GM19395 (cell line): ENCODE measurements around the gene MAB21L4.

Experiments used
- ATAC-seq: cut with Tn5 transposase; IDR thresholded peaks from one replicate; pipeline ENCODE4 v1.9.1; 2021; ENCODE audit warnings: mild to moderate bottlenecking, moderate library complexity; ENCODE audit not compliant: unreplicated experiment

Gene MAB21L4

DNA sequence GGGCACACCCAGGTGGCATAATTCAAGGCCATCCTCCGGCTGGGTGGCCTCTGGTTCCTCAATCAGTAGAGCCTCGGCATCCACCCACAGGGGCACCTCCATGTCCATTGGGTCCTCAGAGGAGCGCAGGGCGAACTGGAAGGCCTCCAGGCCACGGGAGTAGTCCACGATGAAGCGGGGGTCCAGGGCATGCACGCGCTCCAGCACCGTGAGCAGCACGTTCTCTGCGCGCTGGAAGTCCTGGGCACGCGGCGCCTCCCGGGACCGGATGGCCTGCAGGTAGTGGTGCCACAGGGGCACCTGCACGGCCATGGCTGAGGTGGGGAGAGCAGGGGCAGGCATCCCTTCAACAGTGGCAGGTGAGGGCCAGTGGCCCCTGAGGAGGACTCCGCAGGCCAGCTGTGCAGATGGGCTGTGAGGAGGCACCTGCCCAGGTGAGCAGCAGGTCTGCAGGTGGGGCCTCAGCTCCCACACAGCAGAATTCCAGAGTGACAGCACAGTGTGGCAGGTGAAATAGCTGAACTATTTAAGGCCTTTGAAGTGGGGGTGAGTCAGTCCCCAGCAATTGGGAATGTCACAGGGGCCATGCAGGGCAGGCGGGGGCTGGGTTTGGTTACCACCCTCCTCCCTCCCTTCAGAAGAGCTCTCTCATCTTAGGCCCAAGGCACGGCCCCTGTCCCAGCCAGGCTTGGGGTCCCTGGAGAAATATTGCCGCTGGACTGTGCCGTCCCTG, at the start of gene MAB21L4:
TSS of gene MAB21L4 (minus strand) at position 501 of the 733 bp plus-strand sequence. CDS start at position 342, 159 bp downstream.
- ATAC-seq: no peak

GRCh38 chr2:240936106-240936505, 40.1 kb upstream of the MAB21L4 start:
- ATAC-seq: no peak

DNA sequence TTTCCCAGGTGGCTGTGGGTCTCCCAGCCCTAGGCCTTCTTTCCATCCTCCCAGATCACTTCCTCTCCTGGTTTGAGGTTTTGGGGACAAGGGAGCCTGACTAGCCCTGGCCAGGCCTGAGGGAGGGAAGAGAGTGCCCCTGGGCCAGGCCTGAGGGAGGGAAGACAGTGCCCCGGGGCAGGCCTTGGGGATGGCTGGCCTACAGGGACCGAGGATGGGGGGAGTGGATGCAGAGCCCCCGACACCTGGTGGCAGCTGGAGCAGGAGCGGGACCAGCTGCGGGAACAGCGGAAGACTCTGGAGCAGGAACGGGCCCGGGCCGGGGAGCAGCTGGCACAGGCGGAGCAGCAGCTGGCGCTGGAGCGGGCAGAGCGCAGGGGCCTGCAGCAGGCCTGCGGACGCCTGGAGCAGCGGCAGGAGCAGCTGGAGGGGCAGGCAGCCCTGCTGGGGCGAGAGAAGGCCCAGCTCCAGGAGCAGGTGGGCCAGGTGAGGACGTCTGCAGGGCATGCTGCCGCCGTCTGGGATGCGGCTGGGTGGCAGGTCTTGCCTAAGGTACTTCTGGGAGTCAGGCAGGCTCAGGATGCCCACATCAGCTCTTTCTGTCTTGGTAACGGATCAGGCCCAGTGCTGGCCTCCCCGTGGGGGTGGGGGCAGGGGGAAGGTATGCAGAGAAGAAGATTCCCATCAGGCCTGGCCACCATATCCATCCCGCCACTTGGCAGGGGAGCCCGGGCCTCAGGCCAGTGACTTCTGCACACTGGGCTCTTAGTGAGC, 39.3 kb upstream of the MAB21L4 start:
- no peak for ATAC-seq

DNA sequence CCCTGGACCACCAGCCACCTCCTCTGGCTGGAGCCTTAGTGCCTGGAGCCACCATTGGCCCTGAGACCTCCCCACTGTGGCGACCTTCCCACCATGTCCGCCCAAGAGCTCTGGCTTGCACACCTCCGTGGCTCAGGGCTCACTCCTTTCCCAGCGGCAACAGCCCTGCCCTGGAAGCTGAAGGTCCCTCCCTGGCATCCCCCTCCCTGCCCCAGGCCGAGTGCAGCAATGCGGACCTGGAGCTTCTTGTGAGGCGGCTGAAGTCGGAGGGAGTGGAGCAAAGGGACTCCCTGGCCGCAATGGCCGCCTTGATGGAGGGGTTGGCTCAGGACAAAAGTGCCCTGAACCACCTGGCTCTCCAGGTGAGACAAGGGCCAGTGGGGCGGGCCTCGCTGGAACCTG, 38.7 kb upstream of the MAB21L4 start:
- ATAC-seq: no peak

GRCh38 chr2:240933966-240934700, 38.2 kb upstream of the MAB21L4 start:
- no peak for ATAC-seq

DNA sequence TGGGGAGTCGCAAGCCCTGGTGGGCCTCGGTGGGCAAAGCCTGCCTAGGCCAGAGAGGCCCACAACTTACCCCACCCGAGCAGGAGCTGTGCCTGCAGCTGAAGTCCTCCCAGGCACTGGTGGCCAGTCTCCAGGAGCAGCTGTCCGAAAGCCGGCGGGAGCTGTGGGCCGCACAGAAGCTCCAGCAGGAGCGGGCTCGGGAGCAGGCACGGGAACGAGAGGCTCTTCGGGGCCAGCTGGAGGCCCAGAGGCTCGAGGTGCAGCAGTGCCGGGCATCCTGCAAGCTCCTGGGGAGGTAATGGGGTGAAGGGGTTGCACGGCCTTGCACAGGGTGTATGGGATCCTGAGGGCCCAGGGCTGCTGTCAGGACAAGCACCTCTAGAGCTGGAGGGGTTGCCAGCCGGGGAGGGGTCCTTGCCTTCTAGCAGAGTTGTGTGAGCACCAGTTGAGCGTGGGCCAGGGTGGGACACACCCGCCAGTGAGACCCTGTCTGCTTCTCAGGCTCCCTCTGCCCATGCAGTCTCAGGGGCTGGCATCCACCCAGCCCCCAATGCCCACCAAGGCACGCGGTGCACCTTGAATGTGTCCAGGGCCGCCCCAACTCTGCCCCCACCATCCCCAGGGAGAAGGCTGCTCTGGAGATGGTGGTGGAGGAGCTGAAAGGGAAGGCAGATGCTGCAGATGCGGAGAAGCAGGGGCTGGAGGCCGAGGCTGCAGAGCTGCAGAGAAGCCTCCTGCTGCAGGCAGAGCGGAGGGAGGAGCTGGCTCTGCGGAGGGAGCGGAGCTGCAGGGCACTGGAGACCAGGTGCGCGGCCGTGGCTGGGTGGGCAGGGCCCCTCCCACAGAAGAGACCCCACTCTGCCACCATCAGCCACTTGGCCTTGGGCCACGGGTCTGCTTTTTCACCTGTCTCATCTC, 37.4 kb upstream of the MAB21L4 start:
- no peak for ATAC-seq

DNA sequence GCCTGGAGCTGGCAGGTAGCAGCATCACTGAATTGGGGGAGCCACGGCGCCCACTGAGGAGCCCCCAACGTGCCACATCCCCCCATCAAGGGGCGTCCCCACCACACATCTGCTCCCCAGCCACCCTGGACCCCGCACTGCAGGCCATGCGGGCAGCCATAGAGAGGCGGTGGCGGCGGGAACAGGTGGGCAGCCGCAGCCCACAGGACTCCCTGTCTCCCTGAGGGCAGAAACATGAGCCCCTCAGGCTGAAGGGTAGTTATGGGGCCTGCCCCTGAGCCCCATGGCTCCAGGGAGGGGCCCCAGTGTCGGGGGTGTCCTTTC, 36.7 kb upstream of the MAB21L4 start:
- no peak for ATAC-seq

DNA sequence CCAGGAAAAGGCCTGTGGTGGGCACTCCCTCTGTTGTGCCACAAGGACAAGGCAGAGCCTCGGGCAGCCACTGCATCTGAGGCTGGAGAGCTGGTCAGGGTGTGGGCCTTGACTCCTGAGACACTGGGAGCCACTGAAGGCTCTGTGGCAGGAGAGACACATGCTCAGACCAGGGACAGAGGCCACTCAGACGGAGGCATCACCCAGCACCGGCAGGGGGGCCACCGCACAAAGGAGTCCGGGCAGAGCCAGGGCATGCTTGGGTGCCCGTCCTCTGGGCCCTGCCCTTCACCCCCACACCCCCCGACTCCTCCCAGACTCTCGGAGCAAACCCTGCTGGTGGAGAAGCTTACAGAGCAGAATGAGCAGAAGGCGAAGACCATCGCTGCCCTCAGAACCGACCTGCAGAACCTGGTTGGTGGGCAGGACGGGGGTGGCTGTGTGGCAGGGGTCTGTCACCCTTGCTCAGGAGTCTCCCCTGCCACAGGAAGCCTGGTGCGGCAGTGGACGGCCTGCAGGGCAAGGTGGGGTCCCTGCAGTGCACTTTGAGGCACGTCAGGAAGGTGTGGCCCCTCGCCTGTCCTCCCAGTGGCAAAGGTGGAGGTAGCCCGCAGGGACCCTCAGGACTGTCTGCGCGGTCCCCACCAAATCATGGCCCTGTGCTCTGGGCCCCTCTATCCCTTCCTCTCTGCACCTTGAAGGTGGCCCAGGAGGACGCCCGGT, 36.2 kb upstream of the MAB21L4 start:
- ATAC-seq: no peak

DNA sequence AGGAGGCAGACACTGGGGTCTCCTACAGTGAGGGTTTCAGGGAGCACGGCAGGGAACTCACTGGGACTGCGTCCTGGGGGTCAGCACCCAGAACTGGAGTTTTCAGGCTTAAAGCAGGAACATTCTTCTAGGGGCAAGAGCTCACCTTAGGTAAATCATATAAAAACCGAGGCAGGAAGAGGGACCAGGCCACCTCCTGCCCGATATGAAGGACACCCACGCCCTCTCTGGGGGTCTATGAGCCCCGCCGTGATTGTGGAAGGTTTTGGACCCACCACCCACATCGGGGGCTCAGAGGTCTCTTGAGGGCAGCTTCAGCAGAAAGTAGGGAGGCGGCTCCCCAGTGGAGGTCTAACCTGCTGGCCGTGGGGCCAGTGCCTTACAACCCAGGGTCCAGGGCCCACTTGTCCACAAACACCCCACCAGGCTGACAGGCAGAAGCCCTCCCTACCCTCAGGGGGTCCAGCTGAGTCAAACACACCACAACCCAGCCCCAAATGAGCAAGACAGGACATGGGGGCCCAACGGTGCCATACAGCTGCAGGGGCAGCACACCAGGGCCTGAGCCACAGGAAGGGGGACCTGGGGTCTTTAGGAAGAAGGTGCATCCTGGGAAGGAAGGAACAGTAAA, 35.5 kb upstream of the MAB21L4 start:
- no peak for ATAC-seq

DNA sequence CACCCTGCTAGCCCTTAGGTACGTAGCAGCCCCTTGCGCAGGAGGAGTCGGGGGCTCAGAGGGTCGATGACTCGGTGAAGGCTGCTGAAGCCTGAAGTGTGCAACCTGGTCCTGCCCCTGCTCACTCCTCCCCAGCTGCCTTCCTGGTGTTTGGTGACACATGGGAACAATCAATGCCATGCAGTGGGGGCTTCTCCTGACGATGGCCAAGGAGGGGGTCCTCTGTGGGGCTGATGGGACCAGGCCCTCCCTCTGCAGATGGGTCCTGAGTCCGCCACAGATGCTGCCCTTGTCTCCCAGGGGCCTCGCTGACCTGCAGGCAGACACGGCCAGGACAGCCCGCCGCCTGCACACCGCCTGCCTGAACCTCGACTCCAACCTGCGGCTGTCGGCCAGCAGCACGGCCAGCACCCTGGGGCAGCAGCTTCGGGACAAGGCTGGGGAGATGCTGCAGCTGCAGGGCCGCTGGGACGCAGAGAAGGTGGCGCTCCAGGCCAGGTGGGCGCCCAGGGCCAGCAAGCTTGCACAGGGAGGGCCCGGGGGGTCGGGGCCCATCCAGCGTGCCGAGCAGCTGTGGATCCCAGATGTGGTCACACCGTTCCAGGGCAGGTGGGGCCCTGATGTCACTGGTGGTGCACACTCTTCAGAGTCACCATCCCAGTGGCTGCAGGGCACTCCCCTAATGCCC, 34.8 kb upstream of the MAB21L4 start:
- no peak for ATAC-seq

DNA sequence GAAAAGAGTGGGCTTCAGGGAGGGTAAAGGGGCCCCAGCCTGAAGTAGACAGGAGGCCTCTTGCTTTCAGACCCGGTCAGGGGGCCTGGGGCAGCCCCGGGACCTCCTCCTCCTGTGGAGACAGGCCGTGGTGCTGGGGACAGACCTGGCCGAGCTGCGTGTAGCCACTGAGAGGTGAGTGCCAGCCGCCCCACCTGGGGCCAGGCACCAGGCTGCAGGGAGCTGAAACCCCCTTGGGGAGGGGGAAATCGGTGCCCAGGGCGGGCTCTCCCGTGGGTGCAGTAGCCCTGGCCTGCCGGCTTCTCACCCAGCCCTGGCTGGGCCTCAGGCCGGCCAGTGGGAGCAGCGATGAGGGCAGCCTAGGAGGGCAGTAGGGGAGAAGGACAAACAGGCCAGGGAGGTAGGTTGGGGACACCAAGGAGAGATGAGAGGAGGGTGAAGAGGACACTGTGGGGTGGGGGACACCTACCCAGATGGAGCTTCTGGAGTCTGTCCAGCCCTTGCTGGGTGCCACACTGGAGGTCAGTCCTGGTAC, 34.2 kb upstream of the MAB21L4 start:
- no peak for ATAC-seq

DNA sequence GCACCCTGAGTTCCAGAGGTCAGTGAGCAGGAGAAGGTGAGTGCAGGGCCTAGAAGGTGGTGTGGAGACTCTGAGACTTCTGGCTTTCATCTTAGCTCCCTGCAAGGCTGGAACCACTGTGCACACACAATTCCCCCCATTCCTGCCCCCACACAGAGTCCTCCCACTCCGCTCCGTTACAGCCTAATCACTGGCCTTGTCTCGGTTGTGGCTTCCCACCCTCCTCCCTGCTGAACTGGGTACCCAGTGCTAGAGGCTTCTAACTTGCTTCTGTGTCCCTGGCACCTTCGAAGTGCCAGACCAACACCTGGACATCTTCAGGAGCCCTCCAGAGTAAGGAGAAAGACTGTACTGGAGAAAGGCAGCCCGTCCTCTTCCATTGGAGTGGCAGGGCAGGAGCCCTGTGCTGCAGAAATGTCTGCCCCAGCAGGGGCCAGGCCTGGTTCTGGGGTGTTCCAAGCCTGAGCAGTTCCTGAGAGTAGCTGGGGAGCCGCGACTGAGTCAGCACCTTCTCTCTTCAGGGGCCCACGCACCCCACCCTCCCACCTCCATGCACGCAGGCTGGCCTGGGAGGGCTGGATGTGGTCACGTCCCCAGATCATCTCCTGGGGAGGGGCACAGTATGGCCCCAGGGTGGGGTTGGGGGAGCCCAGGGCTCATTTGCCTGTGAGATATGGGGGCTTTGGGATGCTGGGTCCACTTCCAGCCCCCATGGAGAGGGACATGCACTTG, 33.6 kb upstream of the MAB21L4 start:
- ATAC-seq: no peak

DNA sequence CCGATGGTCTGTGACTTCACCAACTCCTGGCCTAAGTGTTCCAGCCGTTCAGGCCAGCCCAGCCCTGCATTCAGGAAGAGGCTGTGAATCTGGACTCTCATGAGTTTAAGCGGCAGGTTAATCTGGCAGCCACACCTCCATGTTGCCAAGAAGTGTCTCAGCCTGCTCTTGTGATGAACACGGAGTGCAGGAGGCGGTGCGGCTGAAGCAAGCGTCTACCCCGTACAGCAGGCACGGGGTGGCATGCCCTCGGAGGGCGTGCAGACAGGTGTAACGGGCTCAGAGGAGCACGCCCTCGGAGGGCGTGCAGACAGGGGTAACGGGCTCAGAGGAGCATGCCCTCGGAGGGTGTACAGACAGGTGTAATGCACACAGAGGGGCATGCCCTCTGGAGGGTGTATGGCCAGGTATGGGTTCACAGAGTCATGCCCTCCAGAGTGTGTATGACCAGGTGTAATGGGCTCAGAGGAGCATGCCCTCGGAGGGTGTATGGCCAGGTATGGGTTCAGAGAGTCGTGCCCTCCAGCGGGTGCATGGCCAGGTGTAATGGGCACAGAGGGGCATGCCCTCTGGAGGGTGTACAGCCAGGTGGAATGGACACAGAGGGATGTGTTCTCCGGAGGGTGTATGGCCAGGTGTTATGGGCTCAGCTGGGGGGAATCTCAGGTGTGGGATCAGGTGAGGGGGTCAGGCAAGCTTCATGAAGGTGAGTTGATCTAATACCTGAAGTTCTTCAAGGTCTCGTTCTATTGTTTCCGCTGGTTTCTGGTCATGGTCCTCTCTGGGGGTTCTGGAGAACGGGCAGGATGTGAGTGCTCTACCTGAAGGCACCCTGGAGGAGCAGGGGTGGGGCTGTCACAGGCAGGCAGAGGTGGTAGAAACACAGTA, 32.8 kb upstream of the MAB21L4 start:
- no peak for ATAC-seq

DNA sequence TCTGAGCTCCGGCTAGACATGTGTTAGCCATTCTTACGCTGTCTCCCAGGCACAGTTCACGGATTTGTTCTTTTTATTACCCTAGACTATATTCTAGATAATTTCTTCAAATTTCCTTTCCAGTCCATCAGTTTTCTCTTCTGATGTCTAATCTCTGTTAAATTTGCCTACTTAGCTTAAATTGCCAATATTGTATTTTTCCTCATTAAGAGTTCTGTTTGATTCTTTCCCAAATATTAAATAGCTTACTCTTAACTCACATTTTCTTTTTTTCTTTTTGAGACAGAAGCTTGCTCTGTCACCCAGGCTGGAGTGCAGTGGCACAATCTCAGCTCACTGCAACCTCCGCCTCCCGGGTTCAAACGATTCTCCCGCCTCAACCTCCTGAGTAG, 31.4 kb upstream of the MAB21L4 start:
- ATAC-seq: no peak

DNA sequence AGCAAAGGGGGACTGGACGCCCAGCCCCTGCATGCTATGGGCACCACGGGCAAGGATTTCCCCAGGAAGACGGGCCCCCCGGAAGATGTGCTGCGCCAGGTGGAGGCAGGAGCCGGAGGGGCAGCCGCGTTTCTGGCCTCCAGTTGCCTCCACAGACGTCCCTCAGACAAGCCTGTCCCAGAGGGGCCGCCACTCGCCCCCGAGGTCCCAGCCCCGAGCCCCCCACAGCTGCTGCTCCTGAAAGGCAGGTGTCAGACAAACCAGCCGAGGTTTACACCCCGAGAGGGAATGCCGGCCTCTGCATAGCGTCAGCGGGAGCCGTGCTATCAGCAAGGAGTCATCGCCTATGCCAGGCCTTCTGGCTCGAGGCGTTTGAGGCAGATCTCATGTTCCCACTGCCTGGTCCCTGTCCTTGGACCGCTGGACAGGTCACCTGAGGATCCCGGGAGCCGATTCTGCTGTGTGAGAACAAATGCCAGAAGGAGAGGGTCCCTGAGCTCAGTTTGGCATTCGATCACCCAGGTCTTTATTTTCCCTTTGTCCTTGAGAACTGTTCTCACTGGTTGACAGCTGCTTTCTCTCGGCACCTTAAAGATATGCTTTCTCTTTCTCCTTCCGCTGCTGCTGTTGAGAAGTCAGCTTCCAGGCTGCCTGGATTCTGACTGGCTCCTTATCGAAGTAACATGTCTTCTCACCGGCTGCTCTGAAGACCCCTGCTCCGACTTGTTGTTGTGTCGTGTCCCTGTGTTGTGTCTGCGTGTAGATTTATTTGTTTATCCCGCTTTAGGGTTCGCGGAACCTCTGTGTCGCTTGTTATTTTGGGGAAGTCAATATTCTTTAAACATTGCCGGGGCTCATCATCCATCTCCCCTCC, 30.8 kb upstream of the MAB21L4 start:
- no peak for ATAC-seq
